Measurements from ENCODE around the gene EIF5A.

- no peak for TF ChIP-seq CTCF (IDR thresholded peaks at IDR 0.05; ENCODE audit: control extremely low read depth in 1 of 3, insufficient read depth in 1 of 3, low read depth in 1 of 3, low read length in 3 of 3)
- TF ChIP-seq USF2 (IDR thresholded peaks at IDR 0.05; ENCODE audit: low read length), result no peak
- TF ChIP-seq EGR1 (IDR thresholded peaks at IDR 0.05; ENCODE audit: borderline replicate concordance, low read depth, low read length), result no peak
- TF ChIP-seq SP2 (IDR thresholded peaks at IDR 0.05; ENCODE audit: low read length), result no peak
Observed at GRCh38 chr17:7326186-7326585, 18.8 kb downstream of the EIF5A start.

Data from H1 (cell line).